GM19438 (cell line): ENCODE data around the gene ZNF583.

Experiments used
- ATAC-seq: cut with Tn5 transposase; IDR thresholded peaks from one replicate; pipeline ENCODE4 v1.9.1; 2021; ENCODE audit warnings: low read depth; ENCODE audit not compliant: unreplicated experiment

Gene ZNF583

DNA sequence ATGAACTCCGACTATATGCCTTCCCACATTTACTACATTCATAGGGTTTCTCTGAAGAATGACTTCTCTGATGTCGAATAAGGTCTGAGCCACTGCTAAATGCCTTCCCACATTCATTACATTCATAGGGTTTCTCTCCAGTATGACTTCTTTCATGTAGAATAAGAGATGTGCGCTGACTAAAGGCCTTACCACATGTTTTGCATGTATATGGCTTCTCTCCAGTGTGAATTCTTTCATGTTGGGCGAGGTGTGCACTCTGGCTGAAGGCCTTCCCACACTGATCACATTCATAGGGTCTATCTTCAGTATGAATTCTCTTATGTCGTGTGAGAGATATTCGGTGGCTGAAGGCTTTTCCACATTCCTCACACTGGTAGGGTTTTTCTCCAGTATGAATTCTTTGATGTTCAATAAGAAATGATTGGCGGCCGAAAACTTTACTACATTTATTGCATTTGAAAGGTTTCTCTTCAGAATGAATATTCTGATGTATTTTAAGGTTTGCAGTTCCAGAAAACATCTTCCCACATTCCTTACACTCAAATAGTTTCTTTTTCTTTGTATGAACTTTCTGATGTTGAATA lies 37.2 kb downstream of the ZNF583 start:
- no peak for ATAC-seq

DNA sequence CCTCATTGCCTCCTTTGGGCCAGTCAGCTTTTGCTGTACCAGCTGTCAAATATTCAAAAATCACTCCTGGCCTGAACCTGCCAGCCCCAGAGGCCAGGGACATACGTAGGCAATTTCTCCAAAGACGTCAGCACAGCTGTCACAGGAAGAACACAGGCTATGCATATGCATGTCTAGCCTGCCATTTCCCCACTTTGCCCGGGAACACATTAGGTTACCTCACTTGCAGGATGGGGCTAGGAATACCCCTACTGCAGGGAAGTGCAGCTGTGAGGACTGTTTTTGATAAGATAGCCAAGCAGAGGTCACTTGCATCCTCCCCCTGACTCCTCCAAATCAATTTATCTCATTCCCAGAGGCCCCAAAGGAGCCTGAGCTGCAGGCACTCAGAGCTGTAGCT lies 70.2 kb downstream of the ZNF583 start:
- no peak for ATAC-seq

DNA sequence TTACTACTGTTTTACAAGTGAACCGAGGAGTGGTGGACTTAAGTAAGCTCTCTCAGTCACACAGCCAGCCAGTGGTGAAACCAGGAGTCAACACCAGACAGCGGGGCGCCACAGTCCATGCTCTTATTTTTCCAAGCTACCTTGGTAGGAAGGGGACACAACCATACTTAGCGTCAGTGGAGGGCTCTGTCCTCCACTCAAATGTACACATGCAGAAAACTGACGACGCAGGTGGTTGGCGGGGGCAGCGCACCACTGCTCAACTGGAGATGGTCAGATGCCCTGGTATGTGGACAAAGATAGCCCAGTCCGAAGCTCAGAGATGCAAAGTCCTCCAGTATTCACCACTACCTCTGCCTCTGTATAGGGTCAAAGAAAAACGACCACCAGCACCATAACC lies 72.0 kb downstream of the ZNF583 start:
- ATAC-seq: no peak
